Measurements from ENCODE around the gene GPS2. TPM values are rescaled to one million over a fixed set of nuclear protein-coding genes. Genes with fewer than 3 reads are reported as not detected.

GPS2 gene
- total RNA-seq, 2 experiments from 2014 or later, result 83.7 to 85.1 TPM

DNA sequence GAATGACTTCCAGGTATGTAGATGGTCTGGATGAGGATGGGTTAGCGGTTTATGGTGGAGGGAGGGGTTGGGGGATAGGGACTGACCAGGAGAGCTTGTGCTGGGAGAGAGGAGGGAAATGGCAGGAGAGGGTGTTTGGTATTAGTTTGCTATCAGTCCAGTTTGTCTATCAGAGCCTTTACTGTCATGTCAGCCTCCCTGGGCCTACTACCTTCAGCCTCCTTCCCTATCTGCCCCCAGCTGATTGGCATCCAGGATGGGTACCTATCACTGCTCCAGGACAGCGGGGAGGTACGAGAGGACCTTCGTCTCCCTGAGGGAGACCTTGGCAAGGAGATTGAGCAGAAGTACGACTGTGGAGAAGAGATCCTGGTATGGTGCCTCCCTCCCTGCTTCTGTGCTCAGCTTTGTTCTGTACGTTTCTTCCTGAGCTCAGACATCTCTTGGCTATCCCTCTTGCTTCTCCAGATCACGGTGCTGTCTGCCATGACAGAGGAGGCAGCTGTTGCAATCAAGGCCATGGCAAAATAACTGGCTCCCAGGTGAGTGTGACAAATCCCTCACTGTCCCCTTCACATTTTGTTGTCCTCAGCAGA lies 4.0 kb downstream of the GPS2 start:
- H3K36me3 Mint-ChIP-seq, result peaks cover 47% of the 10 kb centered on the region
- no peak overlapping the region for H3K4me3 Mint-ChIP-seq
- ATAC-seq (no peak), DNase-seq (no peak)
- CTCF ChIA-PET, result interaction anchor here (3.2 kb wide), 1 partner anchor 14 kb away, joined by 13 read pairs; no protein-coding TSS in a partner anchor
- H3K4me1 Mint-ChIP-seq, result peaks cover 67% of the 10 kb centered on the region
- no peaks in the 10 kb centered on the region for H3K9me3 Mint-ChIP-seq (ENCODE audit: low read depth)
- H3K27ac Mint-ChIP-seq, result peak overlapping the region; percentile 96
- no peaks in the 10 kb centered on the region for H3K27me3 Mint-ChIP-seq

DNA sequence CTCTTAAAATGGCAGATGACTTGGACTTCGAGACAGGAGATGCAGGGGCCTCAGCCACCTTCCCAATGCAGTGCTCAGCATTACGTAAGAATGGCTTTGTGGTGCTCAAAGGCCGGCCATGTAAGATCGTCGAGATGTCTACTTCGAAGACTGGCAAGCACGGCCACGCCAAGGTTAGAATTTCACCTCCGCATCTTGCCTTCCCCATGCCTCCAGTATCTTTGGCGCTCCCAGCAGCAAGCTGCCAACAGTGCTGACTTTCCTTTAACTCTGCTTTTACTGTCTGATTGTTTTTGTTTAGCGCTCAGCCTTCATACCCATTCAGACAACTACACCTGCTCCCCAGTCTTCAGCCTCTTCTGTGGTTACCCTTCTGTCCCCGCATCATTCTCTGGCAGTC lies 5.5 kb downstream of the GPS2 start:
- DNase-seq (no peak), ATAC-seq (no peak)
- Mint-ChIP-seq H3K27ac (peak overlapping the region; percentile 96), H3K4me3 (peak overlapping the region; percentile 91), H3K4me1 (peaks cover 62% of the 10 kb centered on the region), H3K36me3 (peaks cover 46% of the 10 kb centered on the region), H3K27me3 (no peaks in the 10 kb centered on the region), H3K9me3 (ENCODE audit: low read depth) (no peaks in the 10 kb centered on the region)
- CTCF ChIA-PET, result interaction anchor here (1.0 to 3.2 kb wide), 5 partner anchors 13 to 95 kb away, joined by 3 to 14 read pairs (median 4); partner anchors contain the start of genes ACAP1 and TMEM256

DNA sequence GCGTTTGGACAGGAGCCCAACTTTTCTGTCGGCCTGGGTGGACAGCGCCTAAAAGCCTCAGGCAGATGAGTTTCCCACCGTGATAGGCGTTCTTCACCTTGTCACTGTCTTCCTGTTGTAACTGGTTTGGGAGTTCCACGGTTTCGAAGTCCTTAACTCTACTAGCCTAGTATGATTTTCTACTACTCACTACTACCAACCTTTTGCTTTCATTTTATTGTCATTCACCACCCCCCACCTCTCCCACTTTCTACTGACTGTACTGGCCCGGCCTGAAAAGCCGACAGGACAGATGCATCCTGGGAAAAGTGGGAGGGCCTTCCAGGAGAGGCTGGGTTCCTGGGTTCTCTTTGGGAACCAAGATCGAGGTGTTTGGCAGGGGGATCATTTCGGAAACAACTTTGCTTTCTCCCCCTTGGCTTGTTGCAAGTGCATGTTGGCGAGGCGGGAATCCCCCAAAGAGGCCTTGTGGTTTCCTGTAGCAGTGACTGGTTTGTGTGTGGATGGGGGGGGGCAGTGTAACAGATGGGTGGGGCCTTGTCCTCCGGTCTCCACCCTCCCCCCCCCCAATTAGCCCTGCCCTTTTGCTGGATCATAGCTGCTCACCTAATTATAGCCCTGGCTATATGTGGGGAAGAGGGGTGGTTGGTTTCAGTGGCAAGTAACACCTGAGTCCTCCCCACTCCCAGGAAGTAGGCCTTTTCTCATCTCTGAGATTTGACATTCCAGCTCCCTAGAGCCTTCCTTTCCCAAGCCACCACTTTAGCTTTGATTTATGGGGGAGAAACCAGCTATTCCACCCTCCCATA lies 6.3 kb downstream of the GPS2 start:
- Mint-ChIP-seq H3K4me1 (peaks cover 54% of the 10 kb centered on the region), H3K36me3 (peaks cover 45% of the 10 kb centered on the region), H3K27ac (peak overlapping the region; percentile 96), H3K4me3 (peak overlapping the region; percentile 91), H3K27me3 (no peaks in the 10 kb centered on the region), H3K9me3 (ENCODE audit: low read depth) (no peaks in the 10 kb centered on the region)
- CTCF ChIA-PET, result interaction anchor here (1.0 to 3.2 kb wide), 6 partner anchors 12 to 95 kb away, joined by 3 to 14 read pairs (median 4); partner anchors contain the start of genes ACAP1, SLC2A4 and TMEM256
- peak; percentile 31 for ATAC-seq
- DNase-seq, result peak; percentile 92

DNA sequence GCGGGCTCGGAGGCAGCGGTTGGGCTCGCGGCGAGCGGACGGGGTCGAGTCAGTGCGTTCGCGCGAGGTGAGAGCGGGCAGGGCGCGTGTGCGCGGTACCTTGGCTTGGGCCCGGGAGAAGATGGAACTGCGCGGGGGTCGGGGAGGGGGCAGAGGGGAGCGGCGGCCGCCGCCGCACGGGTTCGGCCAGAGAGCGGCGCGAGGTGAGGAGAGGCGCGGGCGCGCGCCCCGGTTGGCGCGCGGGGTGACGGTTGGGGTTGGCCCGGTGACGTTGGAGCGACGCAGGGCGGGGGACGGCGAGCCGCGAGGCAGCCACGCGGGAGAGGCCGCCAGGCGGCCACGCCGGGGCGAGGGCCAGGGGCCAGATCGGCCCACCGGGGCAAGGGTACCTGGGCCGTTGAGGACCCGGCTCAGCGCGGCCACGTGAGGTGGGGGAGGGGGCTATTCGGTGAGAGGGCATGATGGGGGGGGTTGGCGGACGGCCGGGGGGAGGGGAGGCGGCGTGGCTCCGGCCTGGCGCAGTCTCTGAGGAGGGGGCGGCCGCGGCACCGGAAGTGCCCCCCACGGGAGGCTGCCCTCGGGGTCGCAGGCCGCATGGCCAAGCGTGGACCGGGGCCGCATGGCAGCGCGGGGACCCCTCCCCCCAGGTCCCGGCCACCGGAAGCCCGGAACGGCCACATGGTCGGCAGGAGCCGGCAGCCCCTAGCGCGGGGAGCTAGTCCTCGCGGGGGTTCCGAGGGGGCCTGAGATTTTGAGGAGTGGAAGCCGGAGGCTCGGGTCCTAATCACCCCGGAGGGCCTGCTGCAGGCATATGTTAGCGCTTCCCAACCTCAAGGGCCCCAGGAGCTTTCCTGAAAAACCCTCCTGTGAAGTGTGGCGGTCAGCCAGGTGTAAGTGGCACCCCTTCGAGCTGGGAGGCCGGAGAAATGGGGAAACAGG lies 7.2 kb downstream of the GPS2 start:
- Mint-ChIP-seq H3K9me3 (ENCODE audit: low read depth) (no peaks in the 10 kb centered on the region), H3K27ac (peak overlapping the region; percentile 96), H3K4me1 (peaks cover 46% of the 10 kb centered on the region), H3K4me3 (peak overlapping the region; percentile 91), H3K36me3 (peaks cover 41% of the 10 kb centered on the region), H3K27me3 (no peaks in the 10 kb centered on the region)
- CTCF ChIA-PET, result interaction anchor here (1.2 to 3.2 kb wide), 3 partner anchors 11 to 29 kb away, joined by 4 to 14 read pairs (median 13); partner anchors contain the start of genes ACAP1 and SLC2A4
- peak; percentile 74 for DNase-seq
- ATAC-seq, result peak; percentile 11

DNA sequence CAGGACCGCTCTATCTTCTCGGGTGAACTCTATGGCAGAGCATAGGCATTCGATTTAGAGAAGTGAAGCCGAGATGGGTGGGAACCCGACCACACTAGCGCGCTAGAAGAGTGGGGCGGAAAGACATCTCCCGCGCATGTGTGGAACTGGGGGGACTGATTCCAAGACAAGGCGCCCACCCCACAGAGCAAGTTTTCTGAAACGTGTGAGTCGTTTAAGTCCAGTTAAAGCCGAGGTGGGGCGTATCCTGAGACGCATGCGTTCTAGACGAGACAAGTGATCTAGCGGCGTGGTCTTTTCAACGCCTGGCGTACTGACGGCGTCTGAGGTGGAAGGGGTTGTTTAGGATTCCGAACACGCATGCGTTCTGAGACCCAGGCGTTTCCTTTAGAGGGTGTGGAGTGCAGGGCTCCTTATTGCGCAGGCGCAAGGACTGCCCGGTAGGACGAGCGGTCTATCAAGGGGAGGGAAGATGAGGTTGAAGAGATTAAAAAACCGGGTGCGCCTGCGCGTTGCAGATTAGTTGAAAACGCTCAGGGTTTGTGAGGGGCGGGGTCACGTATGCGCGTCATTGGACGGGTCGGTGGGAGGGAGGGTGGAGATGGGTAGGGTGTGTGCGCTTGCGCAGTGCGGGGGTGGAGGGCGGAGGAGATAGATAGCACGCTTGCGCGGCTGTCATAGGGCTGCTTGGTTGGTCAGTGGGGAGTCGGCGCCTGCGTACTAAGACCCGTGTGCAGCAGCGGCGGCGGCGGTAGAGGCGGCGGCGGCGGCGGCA lies 8.1 kb downstream of the GPS2 start, which contains the start of gene EIF5A:
EIF5A (plus strand) TSS at position 718 of the 775 bp plus-strand sequence. CDS start 2,008 bp downstream, outside the sequence.
- CTCF ChIA-PET, result no interaction called here
- Mint-ChIP-seq H3K36me3 (peaks cover 34% of the 10 kb centered on the region), H3K9me3 (ENCODE audit: low read depth) (no peaks in the 10 kb centered on the region), H3K27ac (peak within 1 kb of the TSS; percentile 96), H3K4me3 (peak within 1 kb of the TSS; percentile 91), H3K27me3 (no peaks in the 10 kb centered on the region), H3K4me1 (peaks cover 39% of the 10 kb centered on the region)
- peak; percentile 100 for DNase-seq
- ATAC-seq, result peak; percentile 85

DNA sequence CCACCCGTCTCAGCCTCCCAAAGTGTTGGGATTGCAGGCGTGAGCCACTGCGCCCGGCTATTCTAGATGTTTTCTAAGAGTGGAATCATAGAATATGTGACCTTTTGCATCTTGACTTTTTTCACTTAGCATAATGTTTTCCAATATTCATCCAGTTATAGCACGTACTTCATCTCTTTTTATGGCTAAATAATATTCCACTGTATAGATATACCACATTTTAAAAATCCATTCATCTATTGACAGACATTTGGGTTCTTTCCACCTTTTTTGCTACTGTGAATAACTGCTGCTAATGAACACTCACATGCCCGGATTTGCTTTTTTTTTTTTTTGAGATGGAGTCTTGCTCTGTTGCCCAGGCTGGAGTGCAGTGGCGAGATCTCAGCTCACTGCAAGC lies 11.0 kb downstream of the GPS2 start:
- ATAC-seq (no peak), DNase-seq (no peak)
- CTCF ChIA-PET, result interaction anchor here (1.0 to 3.3 kb wide), 2 partner anchors 8 to 258 kb away, joined by 3 to 20 read pairs; no protein-coding TSS in a partner anchor
- no peaks in the 10 kb centered on the region for H3K9me3 Mint-ChIP-seq (ENCODE audit: low read depth)
- peaks cover 8% of the 10 kb centered on the region for H3K36me3 Mint-ChIP-seq
- peaks cover 12% of the 10 kb centered on the region for H3K4me1 Mint-ChIP-seq
- H3K27ac Mint-ChIP-seq, result no peak overlapping the region
- peaks cover 4% of the 10 kb centered on the region for H3K27me3 Mint-ChIP-seq
- no peak overlapping the region for H3K4me3 Mint-ChIP-seq

DNA sequence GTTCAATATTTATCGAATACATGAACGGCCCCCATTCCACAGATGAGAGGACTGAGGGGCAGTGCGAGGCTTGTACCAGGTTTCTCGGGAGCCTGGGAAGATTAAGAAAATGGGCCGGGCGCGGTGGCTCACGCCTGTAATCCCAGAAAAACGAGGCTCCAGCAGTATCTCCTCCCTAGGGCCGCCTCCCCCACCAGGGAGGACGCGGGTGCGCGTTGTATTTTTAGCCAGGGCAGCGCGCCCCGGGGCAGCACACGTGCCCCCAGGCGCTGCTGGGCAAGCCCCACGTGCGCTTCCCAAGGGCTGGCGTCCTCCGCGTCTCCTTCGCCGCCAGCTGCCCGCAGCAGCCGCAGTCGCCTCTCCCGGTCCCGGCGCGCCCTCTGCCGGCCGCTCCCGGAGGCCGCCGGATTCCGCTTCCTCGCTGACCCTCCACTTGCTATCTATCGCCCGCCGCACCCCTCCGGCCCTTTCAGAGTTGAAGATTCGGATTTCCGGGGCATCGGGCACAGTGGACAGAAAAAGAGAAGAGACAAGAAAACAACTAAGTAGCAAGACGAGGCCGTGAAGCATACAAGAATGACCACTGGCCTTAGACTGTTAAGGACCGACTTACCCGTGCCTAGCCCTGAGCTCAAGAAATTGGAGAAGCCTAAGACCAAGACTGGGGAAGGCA lies 18.8 kb downstream of the GPS2 start:
- H3K36me3 Mint-ChIP-seq, result no peaks in the 10 kb centered on the region
- no peaks in the 10 kb centered on the region for H3K9me3 Mint-ChIP-seq (ENCODE audit: low read depth)
- peak; percentile 37 for ATAC-seq
- no peak overlapping the region for H3K27ac Mint-ChIP-seq
- H3K4me1 Mint-ChIP-seq, result peaks cover 21% of the 10 kb centered on the region
- CTCF ChIA-PET, result interaction anchor here (0.5 to 3.7 kb wide), 43 partner anchors 9 to 774 kb away, joined by 3 to 112 read pairs (median 4); partner anchors contain the start of genes ACADVL, ACAP1, CD68 and CTDNEP1
- peaks cover 46% of the 10 kb centered on the region for H3K27me3 Mint-ChIP-seq
- peak; percentile 71 for DNase-seq
- H3K4me3 Mint-ChIP-seq, result no peak overlapping the region

DNA sequence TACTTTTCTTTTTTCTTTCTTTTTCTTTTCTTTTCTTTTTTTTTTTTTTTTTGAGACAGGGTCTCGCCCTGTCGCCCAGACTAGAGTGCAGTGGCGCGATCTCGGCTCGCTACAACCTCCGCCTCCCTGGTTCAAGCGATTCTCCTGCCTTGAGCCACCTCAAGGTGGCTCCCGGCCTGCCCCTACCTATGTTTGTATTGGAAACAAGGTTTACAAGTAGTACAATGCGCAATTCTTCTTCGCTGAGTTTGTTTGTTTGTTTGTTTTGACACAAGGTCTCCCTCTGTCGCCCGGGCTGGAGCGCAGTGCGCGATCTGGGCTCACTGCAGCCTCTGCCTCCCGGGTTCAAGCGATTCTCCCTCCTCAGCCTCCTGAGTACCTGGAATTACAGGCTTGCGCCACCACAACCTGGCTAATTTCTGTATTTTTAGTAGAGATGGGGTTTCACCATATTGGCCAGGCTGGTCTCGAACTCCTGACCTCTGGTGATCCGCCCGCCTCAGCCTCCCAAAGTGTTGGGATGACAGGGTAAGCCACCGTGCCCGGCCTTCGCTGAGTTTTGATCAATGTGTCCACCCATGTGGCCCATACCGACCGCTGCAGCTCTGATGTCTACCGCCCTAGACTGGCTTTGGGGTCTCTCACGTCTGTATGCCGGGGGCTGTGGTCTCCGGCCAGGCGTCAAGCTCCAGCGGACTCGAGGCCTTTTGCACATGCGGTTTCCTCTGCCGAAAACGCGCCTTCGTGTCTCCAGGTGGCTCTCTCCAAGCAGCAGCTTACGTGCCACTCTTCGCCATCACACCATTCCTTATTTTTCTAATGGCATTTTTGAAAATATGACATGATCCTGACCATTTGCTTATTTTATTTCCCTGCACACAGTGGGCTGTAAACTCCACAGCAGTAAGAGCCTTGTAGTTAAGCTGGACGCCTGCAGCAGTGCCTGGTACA lies 19.7 kb downstream of the GPS2 start:
- no peak overlapping the region for H3K27ac Mint-ChIP-seq
- no peaks in the 10 kb centered on the region for H3K36me3 Mint-ChIP-seq
- H3K4me3 Mint-ChIP-seq, result peak overlapping the region; percentile 67
- peaks cover 21% of the 10 kb centered on the region for H3K4me1 Mint-ChIP-seq
- no peak for ATAC-seq
- DNase-seq, result no peak
- H3K9me3 Mint-ChIP-seq (ENCODE audit: low read depth), result no peaks in the 10 kb centered on the region
- CTCF ChIA-PET, result interaction anchor here (0.7 to 3.7 kb wide), 33 partner anchors 10 to 284 kb away, joined by 3 to 112 read pairs (median 7); partner anchors contain the start of genes ACADVL, ACAP1, CD68 and CTDNEP1
- H3K27me3 Mint-ChIP-seq, result peaks cover 51% of the 10 kb centered on the region

DNA sequence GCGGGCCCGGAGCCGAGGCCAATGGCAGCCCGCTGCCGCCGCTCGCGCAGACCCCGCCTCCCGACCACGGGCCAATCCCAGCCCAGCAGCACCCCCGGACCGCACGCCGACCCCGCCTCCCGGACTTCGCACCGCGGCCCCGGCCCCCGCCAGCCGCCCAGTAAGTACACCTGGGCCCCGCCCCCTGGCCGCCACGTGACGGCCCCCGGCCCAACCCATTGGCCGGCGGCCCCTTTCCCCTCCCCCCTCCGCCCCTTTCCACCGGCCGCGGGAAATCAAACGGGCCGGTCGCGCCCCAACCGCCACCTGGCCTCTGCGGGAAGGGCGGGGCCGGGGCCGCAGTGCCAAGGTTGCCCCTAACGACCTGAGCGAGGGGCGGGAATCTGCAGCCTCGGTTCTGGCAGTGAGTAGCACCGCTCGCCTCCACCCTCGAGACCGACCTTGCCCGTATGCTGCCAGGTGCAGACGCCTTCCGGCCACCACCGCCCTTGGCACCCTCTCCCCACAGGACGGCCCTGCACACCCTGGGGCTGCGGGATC lies 20.5 kb downstream of the GPS2 start, which contains the start of gene YBX2:
YBX2 (minus strand) TSS at position 26 of the 540 bp plus-strand sequence. CDS start 139 bp downstream, outside the sequence.
- H3K9me3 Mint-ChIP-seq (ENCODE audit: low read depth), result no peaks in the 10 kb centered on the region
- CTCF ChIA-PET, result no interaction called here
- H3K36me3 Mint-ChIP-seq, result no peaks in the 10 kb centered on the region
- H3K27me3 Mint-ChIP-seq, result peaks cover 51% of the 10 kb centered on the region
- H3K27ac Mint-ChIP-seq, result no peak within 1 kb of the TSS
- DNase-seq (peak; percentile 88), ATAC-seq (peak; percentile 85)
- peak within 1 kb of the TSS; percentile 67 for H3K4me3 Mint-ChIP-seq
- H3K4me1 Mint-ChIP-seq, result peaks cover 21% of the 10 kb centered on the region

DNA sequence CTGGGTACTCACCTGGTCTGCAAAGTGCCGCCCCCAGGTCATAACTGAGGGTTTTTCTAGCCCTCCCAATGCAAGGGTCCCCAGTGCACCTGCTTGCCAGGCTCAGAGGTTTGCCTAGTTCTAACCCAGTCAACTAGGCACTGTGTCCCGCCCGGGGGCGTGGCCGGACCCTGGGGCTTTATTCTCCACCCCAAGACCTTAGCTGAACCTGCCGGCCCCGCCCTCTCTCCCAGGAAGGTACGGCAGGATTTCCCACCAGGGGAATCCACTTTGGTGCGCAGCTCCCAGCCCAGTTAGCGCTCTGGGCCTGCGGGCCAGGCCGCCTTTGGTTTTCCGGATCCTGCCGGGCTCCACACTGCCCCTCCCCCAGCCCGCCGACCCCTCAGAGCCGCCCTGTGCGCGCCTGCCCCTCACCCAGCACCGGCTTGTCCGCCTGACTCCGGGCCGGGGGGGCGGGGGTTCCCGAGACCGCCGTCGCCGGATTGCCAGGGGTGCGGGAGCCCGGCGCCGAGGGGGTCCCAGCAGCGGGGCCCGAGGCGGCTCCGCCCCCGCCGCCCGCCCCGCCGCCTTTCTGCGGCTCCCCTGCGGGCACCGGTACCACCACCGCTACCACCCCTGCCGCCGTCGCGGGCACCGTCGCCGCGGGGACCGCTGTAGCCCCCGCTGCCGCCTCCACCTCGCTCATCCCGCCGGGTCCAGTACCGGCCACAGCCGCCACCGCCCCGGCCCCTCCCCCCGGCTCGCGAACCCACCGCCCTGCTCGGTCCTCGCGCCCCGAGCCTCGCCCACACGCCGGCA lies 21.1 kb downstream of the GPS2 start:
- H3K27me3 Mint-ChIP-seq, result peaks cover 49% of the 10 kb centered on the region
- DNase-seq, result no peak
- peak; percentile 12 for ATAC-seq
- H3K9me3 Mint-ChIP-seq (ENCODE audit: low read depth), result no peaks in the 10 kb centered on the region
- no peaks in the 10 kb centered on the region for H3K36me3 Mint-ChIP-seq
- peaks cover 21% of the 10 kb centered on the region for H3K4me1 Mint-ChIP-seq
- peak overlapping the region; percentile 1 for H3K4me3 Mint-ChIP-seq
- H3K27ac Mint-ChIP-seq, result no peak overlapping the region
- CTCF ChIA-PET, result interaction anchor here (1.1 to 3.8 kb wide), 3 partner anchors 9 to 74 kb away, joined by 5 to 27 read pairs (median 7); partner anchors contain the start of genes ACADVL, DLG4 and SLC2A4

Data from activated CD8-positive, alpha-beta memory T cell treated with anti-CD3 and anti-CD28 coated beads, Interleukin-2, amount 10 ng/mL, durations not matched to agents 7 days and 5 days (primary cell).